Retina (tissue), 1 donor: ENCODE results near the gene DHRS7.
"Not testable (repeated sequence)": the region's sequence is repeated elsewhere in the genome, so short reads cannot be mapped to it uniquely, and the experiment has no call there.

Source experiments
- DNase-seq: peaks from one replicate; pipeline ENCODE4 v3.0.0-alpha.2; 2016

DHRS7 gene

GRCh38 chr14:60116181-60116580 is 49.0 kb downstream of the DHRS7 start:
- DNase-seq = no peak

GRCh38 chr14:60114881-60115280 is 50.3 kb downstream of the DHRS7 start:
- no peak for DNase-seq

- no peak for DNase-seq
Observed at GRCh38 chr14:60111732-60112131, 53.5 kb downstream of the DHRS7 start.

- DNase-seq = no peak
Observed at GRCh38 chr14:60107477-60107876, 57.7 kb downstream of the DHRS7 start.

GRCh38 chr14:60106339-60106738 is 58.9 kb downstream of the DHRS7 start:
- no peak for DNase-seq

GRCh38 chr14:60102389-60102788 is 62.8 kb downstream of the DHRS7 start:
- no peak for DNase-seq

- DNase-seq = no peak
Observed at GRCh38 chr14:60101786-60102185, 63.4 kb downstream of the DHRS7 start.

GRCh38 chr14:60099855-60100254 is 65.3 kb downstream of the DHRS7 start:
- not testable (repeated sequence) for DNase-seq

- no peak for DNase-seq
Observed at GRCh38 chr14:60097974-60098373, 67.2 kb downstream of the DHRS7 start.

- no peak for DNase-seq
Observed at GRCh38 chr14:60095781-60096450, 69.3 kb downstream of the DHRS7 start.

- DNase-seq = no peak
Observed at GRCh38 chr14:60095231-60095630, 70.0 kb downstream of the DHRS7 start.

GRCh38 chr14:60094306-60094897 is 70.8 kb downstream of the DHRS7 start:
- no peak for DNase-seq
